BLaER1 (cell line): ENCODE data around the gene GRK5.

Experiments
- H3K27ac ChIP-seq: shearing (Covaris generic); formaldehyde crosslinking; 2 replicates; pipeline ENCODE4 v1.8.1; 2022
- H3K27me3 ChIP-seq: shearing (Covaris generic); formaldehyde crosslinking; 2 replicates; pipeline ENCODE4 v1.8.1; 2022
- H3K36me3 ChIP-seq: shearing (Covaris generic); formaldehyde crosslinking; 2 replicates; pipeline ENCODE4 v1.8.1; 2022
- H3K4me1 ChIP-seq: shearing (Covaris generic); formaldehyde crosslinking; 2 replicates; pipeline ENCODE4 v1.8.1; 2022
- H3K4me2 ChIP-seq: shearing (Covaris generic); formaldehyde crosslinking; 2 replicates; pipeline ENCODE4 v1.8.1; 2022
- H3K4me3 ChIP-seq: shearing (Covaris generic); formaldehyde crosslinking; 2 replicates; pipeline ENCODE4 v1.8.1; 2022
- H3K9ac ChIP-seq: shearing (Covaris generic); formaldehyde crosslinking; 2 replicates; pipeline ENCODE4 v1.8.1; 2022
- H3K9me3 ChIP-seq: shearing (Covaris generic); formaldehyde crosslinking; 2 replicates; pipeline ENCODE4 v1.8.1; 2022
- H4K20me1 ChIP-seq: shearing (Covaris generic); formaldehyde crosslinking; 2 replicates; pipeline ENCODE4 v1.8.1; 2022
- Cebpa-rat ChIP-seq: shearing (Covaris generic); IDR thresholded peaks from 2 replicates; pipeline ENCODE4 v1.8.1; 2022

GRK5 gene

DNA sequence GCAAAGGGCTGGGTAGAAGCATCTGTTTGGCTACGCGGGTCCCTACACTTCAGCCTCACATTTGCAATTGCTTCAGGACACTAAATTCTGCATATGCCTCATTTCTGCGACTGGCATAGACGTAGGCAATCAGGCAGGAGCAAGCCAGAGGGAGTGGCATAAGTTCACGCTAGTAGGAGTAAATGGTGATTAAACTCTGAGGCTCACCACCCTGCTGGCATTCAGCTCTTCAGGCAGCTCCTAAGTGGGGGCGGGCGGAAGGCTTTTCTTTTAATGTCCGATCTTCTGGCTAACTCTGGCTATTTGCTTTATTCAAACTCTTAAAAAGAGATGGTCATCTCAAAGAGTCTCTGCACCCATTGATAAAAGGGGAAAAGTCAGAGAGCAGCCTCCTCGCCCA is 289.9 kb downstream of the GRK5 start:
- Histone ChIP-seq H3K4me1 (peaks cover 42% of the 10 kb centered on the region), H3K36me3 (peaks cover 6% of the 10 kb centered on the region; the same call in 1 of the 2 replicates), H3K9ac (no peak overlapping the region), H4K20me1 (no peaks in the 10 kb centered on the region; the same call in 1 of the 2 replicates), H3K9me3 (no peaks in the 10 kb centered on the region), H3K27ac (no peak overlapping the region), H3K27me3 (no peaks in the 10 kb centered on the region), H3K4me2 (peak overlapping the region; percentile 64), H3K4me3 (no peak overlapping the region)
- TF ChIP-seq Cebpa-rat: no peak

DNA sequence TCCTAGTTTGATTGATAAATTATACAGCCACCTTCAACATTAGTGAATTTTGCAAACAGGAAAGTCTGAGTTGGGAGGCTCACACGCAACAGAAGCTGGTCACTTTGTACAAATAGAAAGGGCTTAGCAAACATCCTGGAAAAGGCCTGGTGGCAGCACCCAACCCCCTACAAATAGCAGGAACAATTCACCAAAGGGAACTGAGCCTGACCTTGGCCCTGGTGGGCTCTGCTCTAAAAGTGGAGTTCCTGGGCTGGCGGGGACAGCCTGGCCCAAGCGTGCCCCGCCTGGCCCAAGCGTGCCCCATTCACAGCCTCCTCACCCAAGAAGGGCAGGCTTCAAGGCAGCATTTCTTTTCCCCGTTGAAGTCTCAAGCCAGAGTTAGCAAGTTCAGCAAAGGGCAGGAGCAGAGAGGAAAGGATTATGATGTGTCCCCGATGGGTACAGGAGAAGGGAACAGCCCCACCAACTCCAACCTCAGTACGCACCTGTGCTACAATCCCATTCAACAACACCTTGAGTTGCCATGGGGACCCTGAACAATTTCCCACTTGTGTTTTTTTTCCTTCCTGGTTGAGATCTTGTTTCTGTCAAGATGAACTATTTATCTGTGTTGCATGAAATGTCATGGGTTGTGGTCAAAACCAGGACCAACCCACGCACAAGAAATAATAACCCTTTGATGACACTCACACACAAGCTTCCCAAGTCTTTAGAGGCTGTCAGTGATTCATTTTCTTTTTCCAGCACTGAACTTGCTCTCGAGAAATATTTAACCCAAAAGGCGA is 291.7 kb downstream of the GRK5 start:
- peaks cover 6% of the 10 kb centered on the region; the same call in 1 of the 2 replicates for H3K36me3 ChIP-seq
- no peaks in the 10 kb centered on the region; the same call in 1 of the 2 replicates for H4K20me1 ChIP-seq
- H3K4me3 ChIP-seq: no peak overlapping the region
- no peaks in the 10 kb centered on the region for H3K9me3 ChIP-seq
- H3K4me1 ChIP-seq: peaks cover 57% of the 10 kb centered on the region
- H3K27ac ChIP-seq: no peak overlapping the region
- no peak overlapping the region for H3K9ac ChIP-seq
- H3K4me2 ChIP-seq: no peak overlapping the region
- H3K27me3 ChIP-seq: no peaks in the 10 kb centered on the region
- TF ChIP-seq Cebpa-rat: no peak

DNA sequence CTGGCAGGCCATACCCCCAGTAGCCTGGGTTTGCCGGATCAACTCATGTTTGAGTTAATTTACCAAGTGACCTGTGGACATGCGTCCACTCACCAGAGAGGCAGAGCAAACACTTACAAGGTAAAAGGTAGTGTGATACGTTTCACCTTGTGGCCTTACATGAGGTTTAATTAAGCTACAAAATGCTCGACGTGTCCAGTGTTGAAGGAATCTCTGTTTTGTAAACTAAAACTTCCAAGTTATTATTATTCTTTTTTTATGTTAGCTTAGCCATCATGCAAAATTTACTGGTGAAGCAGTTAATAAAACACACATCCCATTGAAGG is 292.3 kb downstream of the GRK5 start:
- Histone ChIP-seq H3K9ac (no peak overlapping the region), H3K4me2 (no peak overlapping the region), H3K27me3 (no peaks in the 10 kb centered on the region), H4K20me1 (no peaks in the 10 kb centered on the region; the same call in 1 of the 2 replicates), H3K4me3 (no peak overlapping the region), H3K36me3 (peaks cover 8% of the 10 kb centered on the region; the same call in 1 of the 2 replicates), H3K4me1 (peaks cover 56% of the 10 kb centered on the region), H3K27ac (no peak overlapping the region), H3K9me3 (no peaks in the 10 kb centered on the region)
- no peak for TF ChIP-seq Cebpa-rat

DNA sequence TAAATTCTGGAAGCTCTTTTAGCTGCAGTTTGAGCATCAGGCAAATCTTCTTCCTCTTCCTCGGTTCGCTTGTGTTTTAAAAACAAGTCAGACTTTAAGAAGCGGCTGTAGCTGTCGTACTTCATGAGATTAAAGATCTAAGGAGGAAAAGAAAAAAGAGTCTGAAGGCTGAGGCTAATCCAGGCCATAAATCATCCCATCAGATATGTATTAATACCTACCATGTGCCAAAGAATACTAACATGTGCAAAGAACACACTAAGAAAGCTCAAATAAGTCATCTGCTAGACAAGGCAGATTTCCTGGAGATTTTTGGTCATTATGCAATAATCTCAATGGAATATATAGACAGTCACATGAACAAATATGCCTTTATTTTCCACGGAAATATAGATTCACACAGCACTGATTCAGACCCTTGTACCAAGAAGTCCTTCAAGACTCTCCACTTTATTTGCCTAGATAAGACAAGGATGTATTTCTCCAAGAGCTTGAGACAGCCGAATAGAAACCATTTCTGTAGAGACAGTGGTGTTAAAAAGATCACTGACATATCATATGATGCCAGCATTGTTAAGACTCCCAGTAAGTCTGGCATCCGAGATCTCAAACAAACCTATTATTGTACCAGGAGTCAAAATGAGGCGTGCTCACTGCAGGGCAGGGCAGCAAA is 292.9 kb downstream of the GRK5 start:
- Histone ChIP-seq H3K27ac (no peak overlapping the region), H3K27me3 (no peaks in the 10 kb centered on the region), H3K9ac (no peak overlapping the region), H3K4me2 (no peak overlapping the region), H3K4me1 (peaks cover 51% of the 10 kb centered on the region), H4K20me1 (no peaks in the 10 kb centered on the region; the same call in 1 of the 2 replicates), H3K9me3 (no peaks in the 10 kb centered on the region), H3K36me3 (peaks cover 15% of the 10 kb centered on the region; the same call in 1 of the 2 replicates), H3K4me3 (no peak overlapping the region)
- no peak for TF ChIP-seq Cebpa-rat

DNA sequence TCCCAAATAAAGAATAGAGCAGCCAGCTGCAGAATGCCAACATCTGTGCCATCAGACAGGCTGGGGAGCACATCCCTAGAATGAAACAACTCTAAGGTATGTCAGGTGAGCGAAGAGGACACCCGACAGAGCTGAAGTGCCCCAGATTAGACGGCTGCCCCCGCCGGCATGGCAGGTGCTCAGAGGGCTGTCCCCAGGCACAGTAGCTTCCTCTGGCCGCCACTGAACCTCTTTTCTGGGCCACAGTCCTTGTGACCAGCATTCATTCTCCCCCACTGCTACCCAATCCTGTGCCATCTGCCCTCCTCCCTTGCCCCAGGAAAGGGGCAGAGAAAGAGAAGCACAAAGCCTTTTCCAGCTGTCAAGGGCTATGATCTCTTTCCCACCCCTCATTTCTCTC is 293.4 kb downstream of the GRK5 start:
- Histone ChIP-seq H3K9me3 (no peaks in the 10 kb centered on the region), H4K20me1 (no peaks in the 10 kb centered on the region; the same call in 1 of the 2 replicates), H3K4me3 (no peak overlapping the region), H3K36me3 (peaks cover 18% of the 10 kb centered on the region; the same call in 1 of the 2 replicates), H3K4me2 (no peak overlapping the region), H3K9ac (no peak overlapping the region), H3K27ac (no peak overlapping the region), H3K4me1 (peaks cover 49% of the 10 kb centered on the region), H3K27me3 (no peaks in the 10 kb centered on the region)
- TF ChIP-seq Cebpa-rat: no peak

DNA sequence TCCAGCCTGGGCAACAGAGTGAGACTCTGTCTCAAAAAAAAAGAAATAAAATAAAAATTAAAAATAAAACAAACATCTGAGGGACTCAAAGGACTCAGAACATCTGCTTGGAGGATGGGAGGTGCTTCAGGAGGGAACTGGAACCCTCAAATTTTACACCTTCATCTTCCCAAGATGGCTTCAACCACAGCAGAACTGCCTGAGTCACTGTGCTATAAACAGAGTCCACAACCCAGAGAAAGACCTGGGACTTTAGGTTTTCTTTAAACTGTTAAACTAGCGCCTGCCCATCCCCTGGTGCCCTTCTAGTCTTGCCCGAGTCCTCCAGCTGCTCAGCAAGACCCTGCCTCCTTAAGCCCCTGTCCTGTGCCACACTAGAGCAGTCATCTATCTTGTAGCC is 294.3 kb downstream of the GRK5 start:
- H3K4me1 ChIP-seq: peaks cover 41% of the 10 kb centered on the region
- no peak overlapping the region for H3K4me3 ChIP-seq
- H3K27ac ChIP-seq: no peak overlapping the region
- H3K9ac ChIP-seq: no peak overlapping the region
- TF ChIP-seq Cebpa-rat: no peak
- no peaks in the 10 kb centered on the region for H3K9me3 ChIP-seq
- H3K27me3 ChIP-seq: no peaks in the 10 kb centered on the region
- H4K20me1 ChIP-seq: no peaks in the 10 kb centered on the region; the same call in 1 of the 2 replicates
- H3K36me3 ChIP-seq: peaks cover 18% of the 10 kb centered on the region; the same call in 1 of the 2 replicates
- H3K4me2 ChIP-seq: peak overlapping the region; percentile 83

DNA sequence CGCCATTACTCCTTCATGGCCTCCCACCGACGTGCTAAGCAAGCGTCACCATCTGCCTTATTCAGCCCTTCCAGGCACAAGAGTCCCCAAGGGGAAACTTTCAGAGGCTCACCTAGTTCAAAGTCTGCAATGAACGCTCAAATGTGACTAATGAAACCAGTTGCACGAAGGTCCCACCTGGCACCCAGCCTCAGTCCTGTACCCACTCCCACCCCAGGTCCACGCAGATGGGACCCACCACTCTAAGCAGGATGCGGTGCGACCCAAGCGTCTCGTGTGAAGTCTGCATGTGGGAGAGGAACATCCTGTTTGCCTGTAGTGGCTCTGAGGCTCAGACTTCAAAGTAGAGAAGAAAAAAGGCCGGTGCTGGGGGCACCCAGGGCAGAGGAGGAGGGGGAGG is 294.8 kb downstream of the GRK5 start:
- Histone ChIP-seq H3K9me3 (no peaks in the 10 kb centered on the region), H3K4me1 (peaks cover 36% of the 10 kb centered on the region), H3K36me3 (peaks cover 20% of the 10 kb centered on the region; the same call in 1 of the 2 replicates), H4K20me1 (no peaks in the 10 kb centered on the region; the same call in 1 of the 2 replicates), H3K9ac (no peak overlapping the region; the same call in 1 of the 2 replicates), H3K27me3 (no peaks in the 10 kb centered on the region), H3K4me2 (peak overlapping the region; percentile 83), H3K27ac (peak overlapping the region; percentile 42; the same call in 1 of the 2 replicates), H3K4me3 (peak overlapping the region; percentile 40; the same call in 1 of the 2 replicates)
- TF ChIP-seq Cebpa-rat: no peak

DNA sequence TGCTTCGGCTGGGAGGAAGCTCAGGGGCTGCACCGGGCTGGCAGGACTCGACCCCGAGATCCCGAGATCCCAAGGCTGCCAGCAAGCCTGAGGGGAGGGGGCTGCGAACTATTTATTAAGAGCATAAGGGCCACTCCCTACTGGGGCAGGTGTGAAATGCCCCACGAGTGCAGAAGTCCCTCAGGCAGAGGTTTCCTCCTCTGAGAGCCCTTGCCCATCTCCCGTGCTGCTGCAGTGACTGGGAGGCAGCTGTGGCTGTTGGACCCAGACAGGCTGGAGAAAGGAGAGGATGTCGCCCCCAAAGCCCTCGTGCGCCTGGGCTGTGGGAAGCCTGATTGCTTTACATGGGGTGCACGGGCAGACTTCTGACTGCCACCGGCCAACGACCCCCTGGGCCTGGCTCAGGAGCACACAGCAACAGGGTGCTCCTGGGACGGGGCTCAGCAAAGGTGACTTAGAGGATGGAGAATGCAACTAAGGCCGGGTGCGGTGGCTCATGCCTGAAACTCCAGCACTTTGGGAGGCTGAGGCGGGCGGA is 295.3 kb downstream of the GRK5 start:
- H3K36me3 ChIP-seq: peaks cover 21% of the 10 kb centered on the region; the same call in 1 of the 2 replicates
- H3K4me3 ChIP-seq: peak overlapping the region; percentile 40; the same call in 1 of the 2 replicates
- H3K4me1 ChIP-seq: peaks cover 32% of the 10 kb centered on the region
- no peaks in the 10 kb centered on the region for H3K27me3 ChIP-seq
- H3K27ac ChIP-seq: peak overlapping the region; percentile 42; the same call in 1 of the 2 replicates
- TF ChIP-seq Cebpa-rat: no peak
- no peaks in the 10 kb centered on the region; the same call in 1 of the 2 replicates for H4K20me1 ChIP-seq
- no peaks in the 10 kb centered on the region for H3K9me3 ChIP-seq
- H3K4me2 ChIP-seq: peak overlapping the region; percentile 83
- H3K9ac ChIP-seq: no peak overlapping the region; the same call in 1 of the 2 replicates

DNA sequence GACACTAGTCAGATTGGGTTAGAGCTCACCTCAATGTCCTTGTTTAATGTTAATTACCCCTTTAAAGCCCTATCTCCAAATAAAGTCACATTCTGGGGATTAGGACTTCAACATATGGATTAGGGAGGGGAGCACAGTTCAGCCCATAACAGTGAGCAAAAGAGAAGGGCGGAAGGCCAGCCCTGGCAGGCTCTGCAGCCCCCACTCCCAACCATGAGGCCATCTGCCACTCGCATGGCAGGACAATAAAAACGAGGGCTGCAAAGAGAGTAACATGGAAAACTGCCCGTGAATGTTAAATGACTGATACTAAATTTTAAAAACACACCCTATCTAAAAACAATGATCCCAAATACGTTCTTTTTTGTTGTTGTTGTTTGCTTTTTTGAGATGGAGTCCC is 296.4 kb downstream of the GRK5 start:
- no peak overlapping the region for H3K4me3 ChIP-seq
- H3K27me3 ChIP-seq: no peaks in the 10 kb centered on the region
- H3K27ac ChIP-seq: no peak overlapping the region
- H3K9ac ChIP-seq: no peak overlapping the region
- TF ChIP-seq Cebpa-rat: no peak
- no peaks in the 10 kb centered on the region for H3K9me3 ChIP-seq
- peaks cover 32% of the 10 kb centered on the region for H3K4me1 ChIP-seq
- peaks cover 30% of the 10 kb centered on the region; the same call in 1 of the 2 replicates for H3K36me3 ChIP-seq
- no peaks in the 10 kb centered on the region; the same call in 1 of the 2 replicates for H4K20me1 ChIP-seq
- peak overlapping the region; percentile 83; the same call in 1 of the 2 replicates for H3K4me2 ChIP-seq

DNA sequence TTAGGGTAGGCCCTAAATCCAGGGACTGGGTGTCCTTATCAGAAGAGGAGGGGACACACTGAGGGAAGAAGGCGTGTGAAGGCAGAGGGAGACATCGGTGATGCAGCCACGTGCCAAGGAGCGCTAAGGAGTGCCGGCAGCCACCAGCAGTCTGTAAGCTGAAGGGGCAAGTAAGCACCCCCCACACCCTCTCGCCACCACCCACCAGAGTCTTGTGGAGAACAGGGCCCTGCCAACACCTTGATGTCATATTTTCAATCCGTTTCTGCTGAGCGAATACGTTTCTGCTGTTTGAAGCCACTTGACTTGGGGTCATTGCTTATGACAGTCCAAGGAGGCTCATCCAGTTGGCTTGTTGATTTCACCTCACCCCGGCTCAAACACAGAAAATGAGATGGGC is 297.3 kb downstream of the GRK5 start:
- no peak overlapping the region for H3K4me3 ChIP-seq
- TF ChIP-seq Cebpa-rat: no peak
- no peak overlapping the region for H3K9ac ChIP-seq
- H3K36me3 ChIP-seq: peaks cover 32% of the 10 kb centered on the region; the same call in 1 of the 2 replicates
- no peak overlapping the region for H3K4me2 ChIP-seq
- no peaks in the 10 kb centered on the region for H3K9me3 ChIP-seq
- peaks cover 32% of the 10 kb centered on the region for H3K4me1 ChIP-seq
- H4K20me1 ChIP-seq: no peaks in the 10 kb centered on the region; the same call in 1 of the 2 replicates
- H3K27me3 ChIP-seq: no peaks in the 10 kb centered on the region
- no peak overlapping the region for H3K27ac ChIP-seq
